COLO829 (cell line): ENCODE results near the gene LGALS7.
"Not testable (repeated sequence)": the region's sequence is repeated elsewhere in the genome, so short reads cannot be mapped to it uniquely, and the experiment has no call there.

Experiments
- DNase-seq: peaks from one replicate; pipeline ENCODE4 v3.0.0; 2012; ENCODE audit warnings: low spot score

LGALS7 gene

GRCh38 chr19:38773469-38774177 lies at the start of gene LGALS7:
Gene LGALS7 (minus strand): TSS chr19:38773517. CDS start chr19:38773492, 25 bp downstream.
- no peak for DNase-seq

GRCh38 chr19:38821230-38821825 lies 48.0 kb upstream of the LGALS7 start:
- not testable (repeated sequence) for DNase-seq

DNA sequence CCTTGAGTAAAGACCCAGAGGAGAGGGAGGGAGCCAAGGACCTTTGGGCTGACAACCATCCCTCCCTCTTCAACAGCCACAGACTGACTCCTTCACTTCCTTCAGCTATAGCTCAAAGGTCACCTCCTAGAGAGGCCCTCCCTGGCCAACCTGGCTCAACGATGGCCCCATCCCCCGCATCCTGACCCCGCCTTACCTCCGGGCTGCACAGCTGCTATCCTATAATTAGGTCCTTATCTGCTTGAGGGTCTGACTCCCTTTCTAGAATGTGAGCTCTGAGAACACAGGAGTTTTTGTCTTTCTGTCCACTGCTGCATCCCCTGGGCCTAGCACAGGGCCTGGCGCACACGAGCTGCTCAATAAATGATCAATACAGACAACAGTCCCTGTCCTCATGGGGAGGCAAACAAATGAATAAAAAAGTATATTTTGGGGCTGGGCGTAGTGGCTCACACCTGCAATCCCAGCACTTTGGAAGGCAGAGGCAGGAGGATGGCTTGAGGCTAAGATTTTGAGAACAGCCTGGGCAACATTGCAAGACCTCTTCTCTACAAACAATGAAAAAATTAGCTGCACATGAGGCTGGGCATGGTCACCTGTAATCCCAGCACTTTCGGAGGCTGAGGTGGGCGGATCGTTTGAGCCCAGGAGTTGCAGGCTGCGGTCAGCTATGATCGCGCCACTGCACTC lies 46.1 kb upstream of the LGALS7 start:
- peak; percentile 42 for DNase-seq

GRCh38 chr19:38817081-38817480 lies 43.8 kb upstream of the LGALS7 start:
- DNase-seq = no peak

- no peak for DNase-seq
Observed at GRCh38 chr19:38816131-38816750, 42.9 kb upstream of the LGALS7 start.

DNA sequence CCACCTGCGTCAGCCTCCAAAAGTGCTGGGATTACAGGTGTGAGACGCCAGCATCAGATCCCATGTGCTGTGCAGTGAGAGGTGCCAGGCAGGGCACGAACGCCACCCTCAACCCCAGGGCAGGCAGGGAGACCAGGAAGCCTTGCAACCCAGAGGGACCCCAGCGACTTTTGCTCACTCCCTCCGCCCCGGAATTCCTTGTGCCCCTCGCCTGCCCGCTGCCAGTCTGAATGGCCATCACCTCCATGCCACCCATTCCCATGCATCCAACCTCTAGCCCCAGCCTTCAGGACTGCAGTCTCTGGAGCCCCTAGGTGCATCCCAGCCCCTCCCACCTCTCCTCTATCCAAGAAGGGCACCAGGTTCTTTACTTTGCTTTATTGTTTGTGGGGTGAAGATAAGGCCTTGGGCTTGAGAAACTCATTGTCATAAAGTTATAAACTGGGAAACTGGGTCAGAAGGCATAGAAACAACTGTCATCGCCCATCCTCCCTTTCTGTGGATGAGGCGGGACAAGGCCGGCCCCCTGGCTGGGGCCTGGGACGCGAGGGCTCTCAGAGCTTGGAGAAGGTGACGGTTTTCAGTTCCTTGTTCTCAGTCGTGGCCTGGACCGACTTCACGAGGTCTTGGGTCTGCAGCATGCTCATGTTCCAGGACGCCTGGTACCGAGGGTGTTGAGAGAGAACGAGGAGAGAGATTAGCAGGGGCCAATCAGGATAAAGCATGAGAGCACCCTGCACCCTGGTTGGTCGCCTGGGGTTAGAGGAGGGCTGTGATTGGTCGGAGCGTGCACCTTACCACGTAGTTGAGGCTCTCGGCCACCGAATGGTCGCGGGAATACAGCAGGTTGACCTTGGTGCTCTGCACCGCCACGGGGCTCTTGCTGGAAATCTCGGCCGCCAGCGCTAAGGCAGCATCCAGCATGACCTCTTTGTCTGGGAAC lies 42.0 kb upstream of the LGALS7 start:
- no peak for DNase-seq

DNA sequence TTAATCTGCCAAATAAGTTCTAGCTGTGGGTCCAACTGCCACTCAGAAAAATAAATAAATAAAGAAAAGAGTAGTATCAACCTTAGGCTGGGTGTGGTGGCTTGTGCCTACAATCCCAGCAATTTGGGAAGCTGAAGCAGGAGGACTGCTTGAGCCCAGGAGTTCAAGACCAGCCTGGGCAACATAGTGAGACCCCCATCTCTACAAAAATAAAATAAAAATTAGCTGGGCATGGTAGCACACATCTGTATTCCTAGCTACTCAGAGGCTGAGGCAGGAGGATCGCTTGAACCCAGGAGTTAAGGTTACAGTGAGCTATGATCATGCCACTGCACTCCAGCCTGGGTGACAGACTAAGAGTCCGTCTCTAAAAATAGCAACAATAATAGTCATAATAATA lies 40.6 kb upstream of the LGALS7 start:
- DNase-seq = not testable (repeated sequence)

DNA sequence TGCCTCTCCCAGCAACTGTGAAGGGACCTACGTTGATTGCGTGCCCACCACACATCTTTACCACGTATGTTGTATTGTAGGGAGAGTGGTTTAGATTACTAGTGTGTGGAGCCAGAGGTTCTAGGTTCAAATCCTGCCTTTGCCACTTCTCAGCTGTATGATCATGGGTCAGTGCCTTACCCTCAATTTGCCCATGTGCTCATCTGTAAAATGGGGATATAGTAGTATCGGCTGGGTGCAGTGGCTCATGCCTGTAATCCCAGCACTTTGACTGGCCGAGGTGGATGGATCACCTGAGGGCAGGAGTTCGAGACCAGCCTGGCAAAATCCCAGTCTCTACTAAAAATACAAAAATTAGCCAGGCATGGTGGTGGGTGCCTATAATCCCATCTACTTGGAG lies 40.0 kb upstream of the LGALS7 start:
- no peak for DNase-seq

- no peak for DNase-seq
Observed at GRCh38 chr19:38812841-38813320, 39.6 kb upstream of the LGALS7 start, which contains the start of gene LGALS4. Gene LGALS4 (minus strand): TSS chr19:38812945. CDS start chr19:38812886, 59 bp downstream.

- no peak for DNase-seq
Observed at GRCh38 chr19:38812009-38812840, 38.9 kb upstream of the LGALS7 start.

DNA sequence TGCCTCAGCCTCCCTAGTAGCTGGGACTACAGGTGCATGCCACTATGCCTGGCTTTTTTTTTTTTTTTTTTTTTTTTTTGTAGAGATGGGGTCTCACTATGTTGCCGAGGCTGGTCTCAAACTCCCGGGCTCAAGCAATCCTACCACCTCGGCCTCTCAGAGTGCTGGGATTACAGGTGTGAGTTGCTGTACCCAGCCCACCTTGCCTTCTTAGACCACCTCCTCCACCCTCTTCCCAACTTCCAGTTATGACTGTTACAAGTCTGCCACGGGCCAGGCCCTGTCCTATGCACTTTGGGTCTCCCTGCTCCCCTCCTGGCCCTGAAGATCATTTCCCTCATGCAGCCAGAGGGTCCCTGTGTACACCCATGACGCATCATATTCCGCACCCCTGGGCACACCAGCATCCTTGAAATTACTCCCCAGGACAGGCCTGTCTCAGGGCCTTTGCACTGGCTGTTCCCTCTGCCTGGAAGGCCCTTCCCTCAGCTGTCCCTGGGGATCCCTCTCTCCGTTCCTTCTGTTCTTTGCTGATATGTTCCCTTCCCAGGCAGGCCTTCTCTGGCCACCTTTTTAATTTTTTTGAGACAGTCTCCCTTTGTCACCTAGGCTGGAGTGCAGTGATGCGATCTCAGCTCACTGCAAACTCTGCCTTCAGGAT lies 36.4 kb upstream of the LGALS7 start:
- DNase-seq = no peak

DNA sequence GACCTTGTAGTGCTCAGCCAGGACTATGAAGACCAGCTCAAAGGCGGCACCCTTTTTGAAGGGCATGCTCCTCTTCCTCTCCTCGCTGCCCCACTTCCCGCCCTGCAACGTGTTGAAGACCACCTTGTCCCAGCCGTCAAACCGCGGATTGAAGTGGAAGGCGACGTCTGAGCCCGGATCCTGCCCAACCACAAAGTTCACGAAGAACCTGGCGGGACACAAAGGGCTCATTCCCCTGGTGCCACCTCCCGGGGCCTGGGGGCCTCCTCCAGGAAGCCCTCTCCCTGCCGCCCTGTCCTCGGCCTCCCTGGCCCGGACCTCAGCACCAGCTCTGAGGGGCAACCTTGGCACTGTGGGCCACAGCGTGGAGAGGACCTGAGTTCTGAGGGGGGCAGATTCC lies 35.4 kb upstream of the LGALS7 start:
- no peak for DNase-seq

DNA sequence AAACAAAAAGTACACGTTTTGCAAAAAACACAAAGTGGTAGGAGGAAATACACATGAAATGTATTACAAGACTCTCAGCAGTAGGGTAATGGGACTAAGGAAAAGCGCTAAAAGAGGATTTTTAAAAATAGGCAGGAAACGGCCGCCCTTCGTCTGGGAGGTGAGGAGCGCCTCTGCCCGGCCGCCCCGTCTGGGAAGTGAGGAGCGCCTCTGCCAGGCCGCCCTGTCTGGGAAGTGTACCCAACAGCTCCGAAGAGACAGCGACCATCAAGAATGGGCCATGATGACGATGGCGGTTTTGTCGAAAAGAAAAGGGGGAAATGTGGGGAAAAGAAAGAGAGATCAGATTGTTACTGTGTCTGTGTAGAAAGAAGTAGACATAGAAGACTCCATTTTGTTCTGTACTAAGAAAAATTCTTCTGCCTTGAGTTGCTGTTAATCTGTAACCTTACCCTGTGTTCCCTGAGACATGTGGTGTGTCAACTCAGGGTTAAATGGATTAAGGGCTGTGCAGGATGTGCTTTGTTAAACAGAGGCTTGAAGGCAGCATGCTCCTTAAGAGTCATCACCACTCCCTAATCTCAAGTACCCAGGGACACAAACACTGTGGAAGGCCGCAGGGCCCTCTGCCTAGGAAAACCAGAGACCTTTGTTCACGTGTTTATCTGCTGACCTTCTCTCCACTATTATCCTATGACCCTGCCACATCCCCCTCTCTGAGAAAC lies 34.2 kb upstream of the LGALS7 start:
- not testable (repeated sequence) for DNase-seq

DNA sequence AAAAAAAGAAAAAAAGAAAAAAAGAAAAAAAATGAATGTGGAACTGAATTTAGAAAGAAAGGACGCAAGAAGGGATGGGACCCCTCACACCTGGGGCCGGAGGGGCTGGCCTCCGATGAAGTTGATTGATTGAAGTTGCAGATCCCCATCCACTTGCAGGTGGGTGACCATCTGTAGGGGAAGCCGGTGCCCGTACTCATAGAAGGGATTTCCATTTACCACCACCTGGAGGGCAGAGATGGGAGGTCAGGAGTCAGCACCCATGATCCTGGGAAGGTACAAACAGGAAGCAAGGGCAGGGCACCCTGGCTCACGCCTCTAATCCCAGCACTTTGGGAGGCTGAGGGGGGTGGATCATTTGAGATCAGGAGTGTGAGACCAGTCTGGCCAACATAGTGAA lies 33.1 kb upstream of the LGALS7 start:
- no peak for DNase-seq

DNA sequence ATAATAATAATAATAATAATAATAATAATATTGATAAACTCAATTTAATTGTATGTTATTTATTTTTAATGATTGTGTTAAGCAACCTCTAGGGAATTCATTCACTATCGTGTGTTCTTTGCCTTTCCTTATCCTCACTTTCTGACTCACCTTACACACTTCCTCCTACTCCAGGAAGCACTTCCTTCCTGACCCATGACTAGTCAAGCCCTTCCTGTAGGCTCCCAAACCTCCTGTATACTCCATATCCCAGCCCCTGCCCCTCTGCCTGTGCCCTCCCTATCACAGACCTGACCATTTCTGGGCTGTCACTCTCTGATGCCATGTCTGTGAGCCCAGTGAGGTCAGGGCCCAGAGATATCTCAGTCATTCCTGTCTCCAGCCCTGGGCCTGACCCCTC lies 31.9 kb upstream of the LGALS7 start:
- DNase-seq = no peak

- no peak for DNase-seq
Observed at GRCh38 chr19:38803543-38803942, 30.2 kb upstream of the LGALS7 start.

GRCh38 chr19:38801359-38802095 lies 28.2 kb upstream of the LGALS7 start:
- no peak for DNase-seq

DNA sequence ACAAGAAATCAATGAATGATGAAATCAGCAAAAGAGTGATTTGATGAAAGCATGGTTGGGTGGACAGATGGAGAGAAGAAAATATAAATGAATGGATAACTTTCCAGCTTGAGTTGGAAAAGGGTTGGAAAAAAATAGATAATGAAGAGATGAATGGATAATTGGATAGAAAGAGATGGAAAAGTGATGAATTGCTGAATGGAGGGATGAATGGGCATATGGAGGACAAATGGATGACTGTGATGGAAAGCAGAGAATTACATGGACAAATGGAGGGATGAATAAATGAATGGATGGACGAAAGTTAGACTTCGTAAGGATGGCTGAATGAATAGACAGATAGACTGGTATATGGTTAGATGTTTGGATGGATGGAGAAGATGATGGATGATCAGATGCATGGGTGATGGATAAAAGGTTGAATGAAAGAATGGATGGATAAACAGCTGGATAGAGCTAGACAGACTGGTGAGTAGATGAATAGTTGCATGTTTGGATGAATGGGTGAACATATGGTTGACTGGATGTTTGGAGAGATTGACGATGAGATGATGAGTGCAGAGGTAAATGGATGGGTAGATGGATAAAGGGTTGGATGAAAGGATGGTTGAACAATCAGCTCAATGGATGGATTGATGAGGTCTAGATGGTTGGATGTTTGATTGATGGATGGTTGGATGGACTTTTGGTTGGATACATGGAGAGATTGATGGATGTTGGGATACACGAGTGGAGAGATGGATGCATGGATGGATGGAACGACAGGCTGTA lies 27.4 kb upstream of the LGALS7 start:
- DNase-seq = no peak
